Immature natural killer cell (primary cell): Measurements from ENCODE around the gene POFUT1. TPM values are rescaled to one million over a fixed set of nuclear protein-coding genes. Genes with fewer than 3 reads are reported as not detected.

Experiments used
- DNase-seq, 3 donors: peaks; one replicate each; pipeline ENCODE4 v3.0.0; 2022; ENCODE audit warnings: mixed read lengths in 1 of 3
- H3K27ac Mint-ChIP-seq, 6 donors: one replicate each; pipeline ENCODE4 v1.8.0; 2020; ENCODE audit warnings: mixed read lengths in 6 of 6, mild to moderate bottlenecking in 5 of 6, inconsistent platforms in 4 of 6, moderate library complexity in 3 of 6
- H3K27me3 Mint-ChIP-seq, 3 donors: one replicate each; pipeline ENCODE4 v1.8.0; 2020 to 2021; ENCODE audit warnings: low read depth in 3 of 3, mild to moderate bottlenecking in 3 of 3, mixed read lengths in 3 of 3, moderate library complexity in 3 of 3, inconsistent platforms in 1 of 3
- H3K36me3 Mint-ChIP-seq, 3 donors: one replicate each; pipeline ENCODE4 v1.8.0; 2020; ENCODE audit warnings: mixed read lengths in 3 of 3, inconsistent platforms in 2 of 3, mild to moderate bottlenecking in 2 of 3
- H3K4me1 Mint-ChIP-seq, 2 donors: one replicate each; pipeline ENCODE4 v1.8.0; 2020; ENCODE audit warnings: inconsistent platforms in 2 of 2, mild to moderate bottlenecking in 2 of 2, mixed read lengths in 2 of 2, moderate library complexity in 1 of 2
- H3K4me3 Mint-ChIP-seq, 5 donors: one replicate each; pipeline ENCODE4 v1.8.0; 2020; ENCODE audit warnings: mild to moderate bottlenecking in 5 of 5, mixed read lengths in 5 of 5, inconsistent platforms in 3 of 5, moderate library complexity in 3 of 5
- H3K9me3 Mint-ChIP-seq, 6 donors: one replicate each; pipeline ENCODE4 v1.8.0; 2020; ENCODE audit warnings: mild to moderate bottlenecking in 6 of 6, mixed read lengths in 6 of 6, inconsistent platforms in 4 of 6, moderate library complexity in 3 of 6
- polyA plus RNA-seq, 3 donors: library from polyadenylated mRNA; unstranded; fragments of 300-500 nt; fragmentation: Illumina TruSeq; gene quantifications; one replicate each; pipeline ENCODE4 v1.2.3, GENCODE V29; 2021

Gene POFUT1
- polyA plus RNA-seq, 3 donors from 2014 or later = 7.5 to 15.4 (median 10.6) TPM

GRCh38 chr20:32179515-32179914 lies 28.2 kb upstream of the POFUT1 start:
- H3K4me3 Mint-ChIP-seq = no peak overlapping the region
- no peaks in the 10 kb centered on the region for H3K27me3 Mint-ChIP-seq
- no peak for DNase-seq
- no peaks in the 10 kb centered on the region for H3K4me1 Mint-ChIP-seq
- peak overlapping the region in 1 of 6 donors; percentile 68 for H3K27ac Mint-ChIP-seq
- no peaks in the 10 kb centered on the region for H3K9me3 Mint-ChIP-seq
- H3K36me3 Mint-ChIP-seq = peaks cover 0 to 7% (median 0%) of the 10 kb centered on the region in 3 donors

- Mint-ChIP-seq H3K36me3 (peaks cover 0 to 7% (median 0%) of the 10 kb centered on the region in 3 donors), H3K27me3 (no peaks in the 10 kb centered on the region), H3K4me3 (no peak overlapping the region), H3K4me1 (no peaks in the 10 kb centered on the region), H3K27ac (peak overlapping the region in 1 of 6 donors; percentile 68), H3K9me3 (no peaks in the 10 kb centered on the region)
- no peak for DNase-seq
Measured at GRCh38 chr20:32179934-32180333, 27.7 kb upstream of the POFUT1 start.

GRCh38 chr20:32181606-32182005 lies 26.1 kb upstream of the POFUT1 start:
- Mint-ChIP-seq H3K9me3 (no peaks in the 10 kb centered on the region), H3K4me3 (no peak overlapping the region), H3K4me1 (no peaks in the 10 kb centered on the region), H3K27me3 (no peaks in the 10 kb centered on the region), H3K27ac (no peak overlapping the region), H3K36me3 (peaks cover 0 to 7% (median 0%) of the 10 kb centered on the region in 3 donors)
- DNase-seq = no peak

- Mint-ChIP-seq H3K4me3 (no peak overlapping the region), H3K4me1 (peaks cover 4 to 6% of the 10 kb centered on the region in 2 donors), H3K27me3 (peaks cover 0 to 3% (median 2%) of the 10 kb centered on the region in 3 donors), H3K9me3 (no peaks in the 10 kb centered on the region), H3K27ac (no peak overlapping the region), H3K36me3 (no peaks in the 10 kb centered on the region)
- no peak for DNase-seq
Measured at GRCh38 chr20:32183947-32184635, 23.6 kb upstream of the POFUT1 start.

- no peaks in the 10 kb centered on the region for H3K9me3 Mint-ChIP-seq
- no peak overlapping the region for H3K4me3 Mint-ChIP-seq
- H3K36me3 Mint-ChIP-seq = no peaks in the 10 kb centered on the region
- H3K27ac Mint-ChIP-seq = no peak overlapping the region
- no peak for DNase-seq
- peaks cover 0 to 3% (median 2%) of the 10 kb centered on the region in 3 donors for H3K27me3 Mint-ChIP-seq
- peaks cover 8 to 13% of the 10 kb centered on the region in 2 donors for H3K4me1 Mint-ChIP-seq
Measured at GRCh38 chr20:32184961-32185603, 22.6 kb upstream of the POFUT1 start.

GRCh38 chr20:32186506-32186905 lies 21.2 kb upstream of the POFUT1 start:
- Mint-ChIP-seq H3K36me3 (no peaks in the 10 kb centered on the region), H3K27ac (no peak overlapping the region), H3K27me3 (peaks cover 0 to 4% (median 2%) of the 10 kb centered on the region in 3 donors), H3K4me3 (no peak overlapping the region), H3K9me3 (no peaks in the 10 kb centered on the region), H3K4me1 (peaks cover 15 to 22% of the 10 kb centered on the region in 2 donors)
- DNase-seq = no peak

GRCh38 chr20:32188376-32189122 lies 19.1 kb upstream of the POFUT1 start:
- no peak for DNase-seq
- H3K27ac Mint-ChIP-seq = peak overlapping the region; percentile 8 to 87 (median 42)
- H3K36me3 Mint-ChIP-seq = peaks cover 0 to under 1% (median 0%) of the 10 kb centered on the region in 3 donors

GRCh38 chr20:32189123-32189410 lies 18.6 kb upstream of the POFUT1 start:
- no peaks in the 10 kb centered on the region for H3K9me3 Mint-ChIP-seq
- H3K4me3 Mint-ChIP-seq = peak overlapping the region; percentile 74 to 87 (median 83)
- H3K27me3 Mint-ChIP-seq = peaks cover 0 to 4% (median 2%) of the 10 kb centered on the region in 3 donors
- H3K4me1 Mint-ChIP-seq = peaks cover 16 to 22% of the 10 kb centered on the region in 2 donors
- no peak for DNase-seq
- peaks cover 0 to 5% (median 0%) of the 10 kb centered on the region in 3 donors for H3K36me3 Mint-ChIP-seq
- peak overlapping the region in 2 of 6 donors; percentile 8 to 87 for H3K27ac Mint-ChIP-seq

More at GRCh38 chr20:32188376-32189122, 19.1 kb upstream of the POFUT1 start:
- Mint-ChIP-seq H3K4me3 (peak overlapping the region; percentile 73 to 87 (median 83)), H3K4me1 (peaks cover 15 to 22% of the 10 kb centered on the region in 2 donors), H3K9me3 (no peaks in the 10 kb centered on the region), H3K27me3 (peaks cover 0 to 4% (median 2%) of the 10 kb centered on the region in 3 donors)

GRCh38 chr20:32189691-32190615 lies 17.7 kb upstream of the POFUT1 start:
- H3K36me3 Mint-ChIP-seq = peaks cover 0 to 9% (median 3%) of the 10 kb centered on the region in 3 donors
- H3K4me1 Mint-ChIP-seq = peaks cover 18 to 22% of the 10 kb centered on the region in 2 donors
- peaks cover 2 to 4% (median 2%) of the 10 kb centered on the region in 3 donors for H3K27me3 Mint-ChIP-seq
- H3K9me3 Mint-ChIP-seq = no peaks in the 10 kb centered on the region
- DNase-seq = peak; percentile 55 to 63 (median 56)
- peak overlapping the region; percentile 75 to 87 (median 83) for H3K4me3 Mint-ChIP-seq
- H3K27ac Mint-ChIP-seq = peak overlapping the region; percentile 58 to 85 (median 80)

- H3K27ac Mint-ChIP-seq = peak overlapping the region; percentile 58 to 85 (median 78)
- no peak for DNase-seq
- peaks cover 18 to 22% of the 10 kb centered on the region in 2 donors for H3K4me1 Mint-ChIP-seq
- H3K36me3 Mint-ChIP-seq = peaks cover 0 to 18% (median 3%) of the 10 kb centered on the region in 3 donors
- peaks cover 2 to 4% (median 2%) of the 10 kb centered on the region in 3 donors for H3K27me3 Mint-ChIP-seq
- peak overlapping the region; percentile 75 to 86 (median 83) for H3K4me3 Mint-ChIP-seq
- no peaks in the 10 kb centered on the region for H3K9me3 Mint-ChIP-seq
Measured at GRCh38 chr20:32190616-32191415, 16.9 kb upstream of the POFUT1 start.

- DNase-seq = no peak
- Mint-ChIP-seq H3K4me3 (peak overlapping the region in 4 of 5 donors; percentile 75 to 86 (median 83)), H3K27ac (peak overlapping the region in 2 of 6 donors; percentile 34 to 78), H3K36me3 (peaks cover 0 to 24% (median 3%) of the 10 kb centered on the region in 3 donors), H3K4me1 (peaks cover 18 to 22% of the 10 kb centered on the region in 2 donors), H3K27me3 (peaks cover 2 to 4% (median 2%) of the 10 kb centered on the region in 3 donors), H3K9me3 (no peaks in the 10 kb centered on the region)
Measured at GRCh38 chr20:32191422-32191821, 16.3 kb upstream of the POFUT1 start.

- Mint-ChIP-seq H3K9me3 (no peaks in the 10 kb centered on the region), H3K36me3 (peaks cover 0 to 24% (median 3%) of the 10 kb centered on the region in 3 donors), H3K4me3 (no peak overlapping the region), H3K27ac (peak overlapping the region in 2 of 6 donors; percentile 31 to 58), H3K4me1 (peaks cover 18 to 22% of the 10 kb centered on the region in 2 donors), H3K27me3 (peaks cover 2 to 4% (median 2%) of the 10 kb centered on the region in 3 donors)
- DNase-seq = no peak
Measured at GRCh38 chr20:32191873-32192272, 15.8 kb upstream of the POFUT1 start.
